ENCODE results near the gene LCMT1. TPM values are rescaled to one million over a fixed set of nuclear protein-coding genes. Genes with fewer than 3 reads are reported as not detected.

Gene LCMT1
- polyA plus RNA-seq, 1 donor from 2014 or later, result 45.5 TPM

DNA sequence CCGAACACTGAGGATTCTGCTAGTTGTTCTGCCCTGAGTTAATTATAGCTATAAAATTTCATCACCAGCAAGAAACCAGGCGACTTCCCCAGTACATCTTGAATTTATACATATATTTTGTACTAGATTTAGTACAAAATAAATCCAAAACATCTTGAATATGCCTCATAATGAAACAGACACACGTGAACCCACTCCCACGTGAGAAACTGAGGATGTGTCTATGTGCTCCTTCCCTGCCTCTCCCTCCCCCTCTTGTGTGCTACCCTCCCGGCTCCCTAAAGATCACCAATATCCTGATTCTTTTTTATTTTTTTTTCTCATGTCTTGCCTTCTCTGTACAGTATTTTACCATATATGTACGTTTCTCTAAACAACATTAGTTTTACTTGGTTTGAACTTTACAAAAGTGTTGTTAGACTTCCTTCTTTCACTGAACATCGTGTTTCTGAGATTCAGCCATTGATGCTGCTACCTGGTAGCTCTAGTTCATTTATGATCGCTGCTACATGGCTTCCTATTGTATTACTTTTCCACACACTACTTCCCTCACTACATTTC is 1.1 kb upstream of the LCMT1 start:
- Histone ChIP-seq H3K9me3 (ENCODE audit: low read length) (no peaks in the 10 kb centered on the region), H3K27me3 (ENCODE audit: insufficient read depth, low read depth, low read length) (no peaks in the 10 kb centered on the region), H3K4me2 (ENCODE audit: low read length) (peak overlapping the region; percentile 66), H3K9ac (ENCODE audit: low read length) (peak overlapping the region; percentile 63), H3K27ac (ENCODE audit: low read length) (no peak overlapping the region), H4K20me1 (ENCODE audit: insufficient read depth) (no peaks in the 10 kb centered on the region), H3F3A (ENCODE audit: insufficient read depth, low read length, poor library complexity, severe bottlenecking) (no peaks in the 10 kb centered on the region), H3K36me3 (ENCODE audit: insufficient read depth, low read length) (no peaks in the 10 kb centered on the region), H2AFZ (ENCODE audit: low read depth, low read length) (peak overlapping the region; percentile 52), H3K9me2 (ENCODE audit: insufficient read depth, low read length) (no peaks in the 10 kb centered on the region), H3K4me3 (ENCODE audit: low read length) (peak overlapping the region; percentile 90), H3K79me2 (replicated peaks; ENCODE audit: insufficient read depth, low read length) (peaks cover 37% of the 10 kb centered on the region)
- TF ChIP-seq MXI1 (conservative IDR thresholded peaks at IDR 0.05; ENCODE audit: poor library complexity, severe bottlenecking), result no peak
- TF ChIP-seq POLR2AphosphoS5 (IDR thresholded peaks at IDR 0.05), result no peak
- TF ChIP-seq, protein P1, sequence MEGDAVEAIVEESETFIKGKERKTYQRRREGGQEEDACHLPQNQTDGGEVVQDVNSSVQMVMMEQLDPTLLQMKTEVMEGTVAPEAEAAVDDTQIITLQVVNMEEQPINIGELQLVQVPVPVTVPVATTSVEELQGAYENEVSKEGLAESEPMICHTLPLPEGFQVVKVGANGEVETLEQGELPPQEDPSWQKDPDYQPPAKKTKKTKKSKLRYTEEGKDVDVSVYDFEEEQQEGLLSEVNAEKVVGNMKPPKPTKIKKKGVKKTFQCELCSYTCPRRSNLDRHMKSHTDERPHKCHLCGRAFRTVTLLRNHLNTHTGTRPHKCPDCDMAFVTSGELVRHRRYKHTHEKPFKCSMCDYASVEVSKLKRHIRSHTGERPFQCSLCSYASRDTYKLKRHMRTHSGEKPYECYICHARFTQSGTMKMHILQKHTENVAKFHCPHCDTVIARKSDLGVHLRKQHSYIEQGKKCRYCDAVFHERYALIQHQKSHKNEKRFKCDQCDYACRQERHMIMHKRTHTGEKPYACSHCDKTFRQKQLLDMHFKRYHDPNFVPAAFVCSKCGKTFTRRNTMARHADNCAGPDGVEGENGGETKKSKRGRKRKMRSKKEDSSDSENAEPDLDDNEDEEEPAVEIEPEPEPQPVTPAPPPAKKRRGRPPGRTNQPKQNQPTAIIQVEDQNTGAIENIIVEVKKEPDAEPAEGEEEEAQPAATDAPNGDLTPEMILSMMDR (IDR thresholded peaks at IDR 0.05; ENCODE audit: poor library complexity, severe bottlenecking), result no peak
- TF ChIP-seq TAF1 (IDR thresholded peaks at IDR 0.05; ENCODE audit: low read depth), result no peak
- TF ChIP-seq EP300 (conservative IDR thresholded peaks at IDR 0.05; ENCODE audit: poor library complexity, severe bottlenecking), result no peak
- TF ChIP-seq, protein P2, sequence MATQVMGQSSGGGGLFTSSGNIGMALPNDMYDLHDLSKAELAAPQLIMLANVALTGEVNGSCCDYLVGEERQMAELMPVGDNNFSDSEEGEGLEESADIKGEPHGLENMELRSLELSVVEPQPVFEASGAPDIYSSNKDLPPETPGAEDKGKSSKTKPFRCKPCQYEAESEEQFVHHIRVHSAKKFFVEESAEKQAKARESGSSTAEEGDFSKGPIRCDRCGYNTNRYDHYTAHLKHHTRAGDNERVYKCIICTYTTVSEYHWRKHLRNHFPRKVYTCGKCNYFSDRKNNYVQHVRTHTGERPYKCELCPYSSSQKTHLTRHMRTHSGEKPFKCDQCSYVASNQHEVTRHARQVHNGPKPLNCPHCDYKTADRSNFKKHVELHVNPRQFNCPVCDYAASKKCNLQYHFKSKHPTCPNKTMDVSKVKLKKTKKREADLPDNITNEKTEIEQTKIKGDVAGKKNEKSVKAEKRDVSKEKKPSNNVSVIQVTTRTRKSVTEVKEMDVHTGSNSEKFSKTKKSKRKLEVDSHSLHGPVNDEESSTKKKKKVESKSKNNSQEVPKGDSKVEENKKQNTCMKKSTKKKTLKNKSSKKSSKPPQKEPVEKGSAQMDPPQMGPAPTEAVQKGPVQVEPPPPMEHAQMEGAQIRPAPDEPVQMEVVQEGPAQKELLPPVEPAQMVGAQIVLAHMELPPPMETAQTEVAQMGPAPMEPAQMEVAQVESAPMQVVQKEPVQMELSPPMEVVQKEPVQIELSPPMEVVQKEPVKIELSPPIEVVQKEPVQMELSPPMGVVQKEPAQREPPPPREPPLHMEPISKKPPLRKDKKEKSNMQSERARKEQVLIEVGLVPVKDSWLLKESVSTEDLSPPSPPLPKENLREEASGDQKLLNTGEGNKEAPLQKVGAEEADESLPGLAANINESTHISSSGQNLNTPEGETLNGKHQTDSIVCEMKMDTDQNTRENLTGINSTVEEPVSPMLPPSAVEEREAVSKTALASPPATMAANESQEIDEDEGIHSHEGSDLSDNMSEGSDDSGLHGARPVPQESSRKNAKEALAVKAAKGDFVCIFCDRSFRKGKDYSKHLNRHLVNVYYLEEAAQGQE (IDR thresholded peaks at IDR 0.05; ENCODE audit: borderline replicate concordance), result no peak
- TF ChIP-seq EZH2 (IDR thresholded peaks at IDR 0.05; ENCODE audit: borderline replicate concordance, insufficient read depth, low read length, poor library complexity, severe bottlenecking), result no peak
- TF ChIP-seq SMC3 (conservative IDR thresholded peaks at IDR 0.05; ENCODE audit: poor library complexity), result no peak
- TF ChIP-seq RAD21 (conservative IDR thresholded peaks at IDR 0.05), result no peak

- H3K9ac ChIP-seq (ENCODE audit: low read length), result no peak overlapping the region
- H3K4me2 ChIP-seq (ENCODE audit: low read length), result no peak overlapping the region
- H3K27ac ChIP-seq (ENCODE audit: low read length), result no peak overlapping the region
- no peaks in the 10 kb centered on the region for H3K36me3 ChIP-seq (ENCODE audit: insufficient read depth, low read length)
- H4K20me1 ChIP-seq (ENCODE audit: insufficient read depth), result no peaks in the 10 kb centered on the region
- no peaks in the 10 kb centered on the region for H3K9me3 ChIP-seq (ENCODE audit: low read length)
- H2AFZ ChIP-seq (ENCODE audit: low read depth, low read length), result no peak overlapping the region
- H3K4me3 ChIP-seq (ENCODE audit: low read length), result peak overlapping the region; percentile 21
- no peaks in the 10 kb centered on the region for H3F3A ChIP-seq (ENCODE audit: insufficient read depth, low read length, poor library complexity, severe bottlenecking)
- no peaks in the 10 kb centered on the region for H3K9me2 ChIP-seq (ENCODE audit: insufficient read depth, low read length)
- H3K27me3 ChIP-seq (ENCODE audit: insufficient read depth, low read depth, low read length), result no peaks in the 10 kb centered on the region
- no peak for TF ChIP-seq RAD21 (conservative IDR thresholded peaks at IDR 0.05)
- TF ChIP-seq TAF1 (IDR thresholded peaks at IDR 0.05; ENCODE audit: low read depth), result no peak
- TF ChIP-seq, protein P2 (IDR thresholded peaks at IDR 0.05; ENCODE audit: borderline replicate concordance), result no peak
- no peak for TF ChIP-seq SMC3 (conservative IDR thresholded peaks at IDR 0.05; ENCODE audit: poor library complexity)
- no peak for TF ChIP-seq EZH2 (IDR thresholded peaks at IDR 0.05; ENCODE audit: borderline replicate concordance, insufficient read depth, low read length, poor library complexity, severe bottlenecking)
- no peak for TF ChIP-seq MXI1 (conservative IDR thresholded peaks at IDR 0.05; ENCODE audit: poor library complexity, severe bottlenecking)
- TF ChIP-seq EP300 (conservative IDR thresholded peaks at IDR 0.05; ENCODE audit: poor library complexity, severe bottlenecking), result no peak
- TF ChIP-seq, protein P1 (IDR thresholded peaks at IDR 0.05; ENCODE audit: poor library complexity, severe bottlenecking), result no peak
- no peak for TF ChIP-seq POLR2AphosphoS5 (IDR thresholded peaks at IDR 0.05)
- peaks cover 41% of the 10 kb centered on the region for H3K79me2 ChIP-seq (replicated peaks; ENCODE audit: insufficient read depth, low read length)
These were observed 2.6 kb downstream of the LCMT1 start for GRCh38 chr16:25114121-25114520.

Measured in neural cell (in vitro differentiated cells).